Astrocyte of the spinal cord (primary cell): ENCODE measurements around the gene RPAP2.

Source experiments
- DNase-seq: peaks from one replicate; pipeline ENCODE4 v3.0.0; 2011; ENCODE audit warnings: low read depth, low spot score
- H3K4me3 ChIP-seq: 2 replicates; pipeline ENCODE4 v1.5.1; 2011; ENCODE audit warnings: low read depth, mild to moderate bottlenecking, low read length, moderate library complexity
- CTCF ChIP-seq: IDR thresholded peaks from 2 replicates; pipeline ENCODE4 v1.5.1; 2012; ENCODE audit warnings: low read depth, mild to moderate bottlenecking, low read length, inconsistent platforms
- in situ Hi-C: cut with HindIII; loops from 2 replicates; pipeline ENCODE4 v1.10.0; 2017; ENCODE audit warnings: low sequenced_read_pairs

The RPAP2 gene

GRCh38 chr1:92442351-92442750, 143.5 kb downstream of the RPAP2 start:
- in situ Hi-C loops = no loop called here
- no peak for DNase-seq
- TF ChIP-seq CTCF = no peak
- H3K4me3 ChIP-seq = no peak overlapping the region

GRCh38 chr1:92443893-92444292, 145.0 kb downstream of the RPAP2 start:
- TF ChIP-seq CTCF = no peak
- in situ Hi-C loops = no loop called here
- DNase-seq = no peak
- H3K4me3 ChIP-seq = no peak overlapping the region

GRCh38 chr1:92444351-92444750, 145.5 kb downstream of the RPAP2 start:
- TF ChIP-seq CTCF = no peak
- in situ Hi-C loops = no loop called here
- no peak overlapping the region for H3K4me3 ChIP-seq
- peak; percentile 9 for DNase-seq

GRCh38 chr1:92445865-92446264, 147.0 kb downstream of the RPAP2 start:
- no peak overlapping the region for H3K4me3 ChIP-seq
- DNase-seq = no peak
- in situ Hi-C loops = no loop called here
- no peak for TF ChIP-seq CTCF

GRCh38 chr1:92446546-92446945, 147.7 kb downstream of the RPAP2 start:
- DNase-seq = no peak
- in situ Hi-C loops = no loop called here

GRCh38 chr1:92447033-92447681, 148.3 kb downstream of the RPAP2 start:
- H3K4me3 ChIP-seq = no peak overlapping the region
- DNase-seq = no peak
- in situ Hi-C loops = no loop called here
- TF ChIP-seq CTCF = no peak

More at GRCh38 chr1:92446546-92446945, 147.7 kb downstream of the RPAP2 start:
- TF ChIP-seq CTCF = no peak
- no peak overlapping the region for H3K4me3 ChIP-seq
